HCT116 (cell line): Measurements from ENCODE around the gene OTOA.

Source experiments
- CBX3 ChIP-seq: IDR thresholded peaks from 2 replicates; pipeline ENCODE4 v1.6.1; 2012; ENCODE audit warnings: low read depth
- EGR1 ChIP-seq: IDR thresholded peaks from 2 replicates; pipeline ENCODE4 v1.6.1; 2012; ENCODE audit warnings: low read depth
- EZH2 ChIP-seq: fragments of 200-600 bp; sonication (generic); IDR thresholded peaks from 2 replicates; pipeline ENCODE4 v1.6.1; 2017; ENCODE audit warnings: antibody characterized with exemption, mixed run types
- POLR2A ChIP-seq: IDR thresholded peaks from 2 replicates; pipeline ENCODE4 v1.7.0; 2011; ENCODE audit warnings: borderline replicate concordance; ENCODE audit not compliant: insufficient read depth, insufficient read length; ENCODE audit errors: extremely low read depth
- POLR2AphosphoS5 ChIP-seq: IDR thresholded peaks from 2 replicates; pipeline ENCODE4 v1.6.1; 2011; ENCODE audit warnings: mild to moderate bottlenecking, low read depth, low read length, moderate library complexity
- RAD21 ChIP-seq: IDR thresholded peaks from 2 replicates; pipeline ENCODE4 v1.6.1; 2012; ENCODE audit warnings: low read depth, mild to moderate bottlenecking
- SIN3A ChIP-seq: IDR thresholded peaks from 2 replicates; pipeline ENCODE4 v1.6.1; 2012; ENCODE audit warnings: low read depth
- SRF ChIP-seq: IDR thresholded peaks from 2 replicates; pipeline ENCODE4 v1.6.1; 2012; ENCODE audit warnings: low read depth
- ZFX ChIP-seq: fragments of 450-650 bp; IDR thresholded peaks from 2 replicates; pipeline ENCODE4 v1.6.1; 2017
- TF ChIP-seq, protein P1 (sequence below), 3 experiments: fragments of 200-600 bp in 1 of 3; sonication (generic) in 1 of 3; IDR thresholded peaks in 2 of 3; conservative IDR thresholded peaks in 1 of 3; 2 replicates each; pipeline ENCODE4 v1.5.1; 2012 to 2017; ENCODE audit warnings: low read depth in 2 of 3, low read length in 2 of 3, antibody characterized with exemption in 1 of 3, borderline replicate concordance in 1 of 3, control low read depth in 1 of 3, mild to moderate bottlenecking in 1 of 3, mixed read lengths in 1 of 3, mixed run types in 1 of 3, moderate library complexity in 1 of 3; ENCODE audit not compliant: insufficient read depth in 1 of 3
- TF ChIP-seq, protein P2 (sequence below): IDR thresholded peaks from 2 replicates; pipeline ENCODE4 v1.6.1; 2012
- TF ChIP-seq, protein P3 (sequence below): IDR thresholded peaks from 2 replicates; pipeline ENCODE4 v1.6.1; 2011; ENCODE audit warnings: mild to moderate bottlenecking, low read length, moderate library complexity; ENCODE audit not compliant: insufficient replicate concordance; ENCODE audit errors: extremely low read depth
- TF ChIP-seq, protein P4 (sequence below): IDR thresholded peaks from 2 replicates; pipeline ENCODE4 v1.6.1; 2012
- TF ChIP-seq, protein P5 (sequence below): IDR thresholded peaks from 2 replicates; pipeline ENCODE4 v1.6.1; 2012; ENCODE audit warnings: low read depth

DNA sequence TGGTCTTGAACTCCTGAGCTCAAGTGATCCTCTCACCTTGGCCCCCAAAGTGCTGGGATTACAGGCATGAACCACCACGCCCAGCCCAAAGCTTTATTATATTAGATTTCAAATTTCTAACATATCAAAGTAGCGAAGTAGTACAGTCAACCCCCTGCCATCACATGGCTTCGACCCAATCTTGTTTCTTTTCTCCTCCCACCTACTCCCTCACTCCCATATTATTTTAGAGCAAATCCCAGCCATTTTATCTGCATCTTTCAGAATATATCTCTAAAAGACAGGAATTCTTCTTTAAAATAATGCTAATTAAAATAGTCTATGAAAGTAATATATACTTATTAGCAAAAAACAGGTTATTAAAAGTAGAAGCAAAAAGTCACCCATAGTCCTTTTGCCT is 12.3 kb upstream of the OTOA start:
- TF ChIP-seq, protein P1, sequence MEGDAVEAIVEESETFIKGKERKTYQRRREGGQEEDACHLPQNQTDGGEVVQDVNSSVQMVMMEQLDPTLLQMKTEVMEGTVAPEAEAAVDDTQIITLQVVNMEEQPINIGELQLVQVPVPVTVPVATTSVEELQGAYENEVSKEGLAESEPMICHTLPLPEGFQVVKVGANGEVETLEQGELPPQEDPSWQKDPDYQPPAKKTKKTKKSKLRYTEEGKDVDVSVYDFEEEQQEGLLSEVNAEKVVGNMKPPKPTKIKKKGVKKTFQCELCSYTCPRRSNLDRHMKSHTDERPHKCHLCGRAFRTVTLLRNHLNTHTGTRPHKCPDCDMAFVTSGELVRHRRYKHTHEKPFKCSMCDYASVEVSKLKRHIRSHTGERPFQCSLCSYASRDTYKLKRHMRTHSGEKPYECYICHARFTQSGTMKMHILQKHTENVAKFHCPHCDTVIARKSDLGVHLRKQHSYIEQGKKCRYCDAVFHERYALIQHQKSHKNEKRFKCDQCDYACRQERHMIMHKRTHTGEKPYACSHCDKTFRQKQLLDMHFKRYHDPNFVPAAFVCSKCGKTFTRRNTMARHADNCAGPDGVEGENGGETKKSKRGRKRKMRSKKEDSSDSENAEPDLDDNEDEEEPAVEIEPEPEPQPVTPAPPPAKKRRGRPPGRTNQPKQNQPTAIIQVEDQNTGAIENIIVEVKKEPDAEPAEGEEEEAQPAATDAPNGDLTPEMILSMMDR (IDR thresholded peaks at IDR 0.05 in 2 of 3, conservative IDR thresholded peaks at IDR 0.05 in 1 of 3; ENCODE audit: borderline replicate concordance in 1 of 3, insufficient read depth in 1 of 3, low read depth in 2 of 3, low read length in 2 of 3) = no peak
- no peak for TF ChIP-seq EZH2
- TF ChIP-seq EGR1 = no peak
- TF ChIP-seq, protein P2, sequence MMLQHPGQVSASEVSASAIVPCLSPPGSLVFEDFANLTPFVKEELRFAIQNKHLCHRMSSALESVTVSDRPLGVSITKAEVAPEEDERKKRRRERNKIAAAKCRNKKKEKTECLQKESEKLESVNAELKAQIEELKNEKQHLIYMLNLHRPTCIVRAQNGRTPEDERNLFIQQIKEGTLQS = no peak
- TF ChIP-seq, protein P3, sequence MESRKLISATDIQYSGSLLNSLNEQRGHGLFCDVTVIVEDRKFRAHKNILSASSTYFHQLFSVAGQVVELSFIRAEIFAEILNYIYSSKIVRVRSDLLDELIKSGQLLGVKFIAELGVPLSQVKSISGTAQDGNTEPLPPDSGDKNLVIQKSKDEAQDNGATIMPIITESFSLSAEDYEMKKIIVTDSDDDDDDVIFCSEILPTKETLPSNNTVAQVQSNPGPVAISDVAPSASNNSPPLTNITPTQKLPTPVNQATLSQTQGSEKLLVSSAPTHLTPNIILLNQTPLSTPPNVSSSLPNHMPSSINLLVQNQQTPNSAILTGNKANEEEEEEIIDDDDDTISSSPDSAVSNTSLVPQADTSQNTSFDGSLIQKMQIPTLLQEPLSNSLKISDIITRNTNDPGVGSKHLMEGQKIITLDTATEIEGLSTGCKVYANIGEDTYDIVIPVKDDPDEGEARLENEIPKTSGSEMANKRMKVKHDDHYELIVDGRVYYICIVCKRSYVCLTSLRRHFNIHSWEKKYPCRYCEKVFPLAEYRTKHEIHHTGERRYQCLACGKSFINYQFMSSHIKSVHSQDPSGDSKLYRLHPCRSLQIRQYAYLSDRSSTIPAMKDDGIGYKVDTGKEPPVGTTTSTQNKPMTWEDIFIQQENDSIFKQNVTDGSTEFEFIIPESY = no peak
- no peak for TF ChIP-seq ZFX
- no peak for TF ChIP-seq SRF
- no peak for TF ChIP-seq POLR2AphosphoS5
- TF ChIP-seq POLR2A = no peak
- TF ChIP-seq, protein P4, sequence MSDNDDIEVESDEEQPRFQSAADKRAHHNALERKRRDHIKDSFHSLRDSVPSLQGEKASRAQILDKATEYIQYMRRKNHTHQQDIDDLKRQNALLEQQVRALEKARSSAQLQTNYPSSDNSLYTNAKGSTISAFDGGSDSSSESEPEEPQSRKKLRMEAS = no peak
- TF ChIP-seq CBX3 = no peak
- TF ChIP-seq, protein P5, sequence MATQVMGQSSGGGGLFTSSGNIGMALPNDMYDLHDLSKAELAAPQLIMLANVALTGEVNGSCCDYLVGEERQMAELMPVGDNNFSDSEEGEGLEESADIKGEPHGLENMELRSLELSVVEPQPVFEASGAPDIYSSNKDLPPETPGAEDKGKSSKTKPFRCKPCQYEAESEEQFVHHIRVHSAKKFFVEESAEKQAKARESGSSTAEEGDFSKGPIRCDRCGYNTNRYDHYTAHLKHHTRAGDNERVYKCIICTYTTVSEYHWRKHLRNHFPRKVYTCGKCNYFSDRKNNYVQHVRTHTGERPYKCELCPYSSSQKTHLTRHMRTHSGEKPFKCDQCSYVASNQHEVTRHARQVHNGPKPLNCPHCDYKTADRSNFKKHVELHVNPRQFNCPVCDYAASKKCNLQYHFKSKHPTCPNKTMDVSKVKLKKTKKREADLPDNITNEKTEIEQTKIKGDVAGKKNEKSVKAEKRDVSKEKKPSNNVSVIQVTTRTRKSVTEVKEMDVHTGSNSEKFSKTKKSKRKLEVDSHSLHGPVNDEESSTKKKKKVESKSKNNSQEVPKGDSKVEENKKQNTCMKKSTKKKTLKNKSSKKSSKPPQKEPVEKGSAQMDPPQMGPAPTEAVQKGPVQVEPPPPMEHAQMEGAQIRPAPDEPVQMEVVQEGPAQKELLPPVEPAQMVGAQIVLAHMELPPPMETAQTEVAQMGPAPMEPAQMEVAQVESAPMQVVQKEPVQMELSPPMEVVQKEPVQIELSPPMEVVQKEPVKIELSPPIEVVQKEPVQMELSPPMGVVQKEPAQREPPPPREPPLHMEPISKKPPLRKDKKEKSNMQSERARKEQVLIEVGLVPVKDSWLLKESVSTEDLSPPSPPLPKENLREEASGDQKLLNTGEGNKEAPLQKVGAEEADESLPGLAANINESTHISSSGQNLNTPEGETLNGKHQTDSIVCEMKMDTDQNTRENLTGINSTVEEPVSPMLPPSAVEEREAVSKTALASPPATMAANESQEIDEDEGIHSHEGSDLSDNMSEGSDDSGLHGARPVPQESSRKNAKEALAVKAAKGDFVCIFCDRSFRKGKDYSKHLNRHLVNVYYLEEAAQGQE = no peak
- TF ChIP-seq SIN3A = no peak
- no peak for TF ChIP-seq RAD21
